ENCODE results near the gene UBE2I.

UBE2I gene

DNA sequence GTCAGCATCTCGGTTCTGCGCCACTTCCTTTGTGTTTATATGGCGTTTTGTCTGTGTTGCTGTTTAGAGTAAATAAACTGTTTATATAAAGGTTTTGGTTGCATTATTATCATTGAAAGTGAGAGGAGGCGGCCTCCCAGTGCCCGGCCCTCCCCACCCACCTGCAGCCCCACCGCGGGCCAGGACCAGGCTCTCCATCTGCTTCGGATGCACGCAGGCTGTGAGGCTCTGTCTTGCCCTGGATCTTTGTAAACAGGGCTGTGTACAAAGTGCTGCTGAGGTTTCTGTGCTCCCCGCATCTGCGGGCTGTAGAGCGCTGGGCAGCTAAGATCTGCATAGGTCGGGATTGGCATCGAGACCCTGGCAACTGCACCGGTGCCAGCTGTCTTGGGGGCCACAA is 15.8 kb downstream of the UBE2I start:
- H3K27ac ChIP-seq (replicated peaks) = no peak overlapping the region
- TF ChIP-seq GABPA (IDR thresholded peaks at IDR 0.05; ENCODE audit: low read depth) = no peak
- TF ChIP-seq, protein P1, sequence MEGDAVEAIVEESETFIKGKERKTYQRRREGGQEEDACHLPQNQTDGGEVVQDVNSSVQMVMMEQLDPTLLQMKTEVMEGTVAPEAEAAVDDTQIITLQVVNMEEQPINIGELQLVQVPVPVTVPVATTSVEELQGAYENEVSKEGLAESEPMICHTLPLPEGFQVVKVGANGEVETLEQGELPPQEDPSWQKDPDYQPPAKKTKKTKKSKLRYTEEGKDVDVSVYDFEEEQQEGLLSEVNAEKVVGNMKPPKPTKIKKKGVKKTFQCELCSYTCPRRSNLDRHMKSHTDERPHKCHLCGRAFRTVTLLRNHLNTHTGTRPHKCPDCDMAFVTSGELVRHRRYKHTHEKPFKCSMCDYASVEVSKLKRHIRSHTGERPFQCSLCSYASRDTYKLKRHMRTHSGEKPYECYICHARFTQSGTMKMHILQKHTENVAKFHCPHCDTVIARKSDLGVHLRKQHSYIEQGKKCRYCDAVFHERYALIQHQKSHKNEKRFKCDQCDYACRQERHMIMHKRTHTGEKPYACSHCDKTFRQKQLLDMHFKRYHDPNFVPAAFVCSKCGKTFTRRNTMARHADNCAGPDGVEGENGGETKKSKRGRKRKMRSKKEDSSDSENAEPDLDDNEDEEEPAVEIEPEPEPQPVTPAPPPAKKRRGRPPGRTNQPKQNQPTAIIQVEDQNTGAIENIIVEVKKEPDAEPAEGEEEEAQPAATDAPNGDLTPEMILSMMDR (IDR thresholded peaks at IDR 0.05; ENCODE audit: insufficient read depth, low read length) = no peak
- TF ChIP-seq, protein P2, sequence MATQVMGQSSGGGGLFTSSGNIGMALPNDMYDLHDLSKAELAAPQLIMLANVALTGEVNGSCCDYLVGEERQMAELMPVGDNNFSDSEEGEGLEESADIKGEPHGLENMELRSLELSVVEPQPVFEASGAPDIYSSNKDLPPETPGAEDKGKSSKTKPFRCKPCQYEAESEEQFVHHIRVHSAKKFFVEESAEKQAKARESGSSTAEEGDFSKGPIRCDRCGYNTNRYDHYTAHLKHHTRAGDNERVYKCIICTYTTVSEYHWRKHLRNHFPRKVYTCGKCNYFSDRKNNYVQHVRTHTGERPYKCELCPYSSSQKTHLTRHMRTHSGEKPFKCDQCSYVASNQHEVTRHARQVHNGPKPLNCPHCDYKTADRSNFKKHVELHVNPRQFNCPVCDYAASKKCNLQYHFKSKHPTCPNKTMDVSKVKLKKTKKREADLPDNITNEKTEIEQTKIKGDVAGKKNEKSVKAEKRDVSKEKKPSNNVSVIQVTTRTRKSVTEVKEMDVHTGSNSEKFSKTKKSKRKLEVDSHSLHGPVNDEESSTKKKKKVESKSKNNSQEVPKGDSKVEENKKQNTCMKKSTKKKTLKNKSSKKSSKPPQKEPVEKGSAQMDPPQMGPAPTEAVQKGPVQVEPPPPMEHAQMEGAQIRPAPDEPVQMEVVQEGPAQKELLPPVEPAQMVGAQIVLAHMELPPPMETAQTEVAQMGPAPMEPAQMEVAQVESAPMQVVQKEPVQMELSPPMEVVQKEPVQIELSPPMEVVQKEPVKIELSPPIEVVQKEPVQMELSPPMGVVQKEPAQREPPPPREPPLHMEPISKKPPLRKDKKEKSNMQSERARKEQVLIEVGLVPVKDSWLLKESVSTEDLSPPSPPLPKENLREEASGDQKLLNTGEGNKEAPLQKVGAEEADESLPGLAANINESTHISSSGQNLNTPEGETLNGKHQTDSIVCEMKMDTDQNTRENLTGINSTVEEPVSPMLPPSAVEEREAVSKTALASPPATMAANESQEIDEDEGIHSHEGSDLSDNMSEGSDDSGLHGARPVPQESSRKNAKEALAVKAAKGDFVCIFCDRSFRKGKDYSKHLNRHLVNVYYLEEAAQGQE (IDR thresholded peaks at IDR 0.05; ENCODE audit: insufficient replicate concordance, low read depth) = no peak
- no peak for TF ChIP-seq SPI1 (IDR thresholded peaks at IDR 0.05; ENCODE audit: borderline replicate concordance, low read depth)
- TF ChIP-seq POLR2AphosphoS5 (IDR thresholded peaks at IDR 0.05; ENCODE audit: low read depth) = no peak

DNA sequence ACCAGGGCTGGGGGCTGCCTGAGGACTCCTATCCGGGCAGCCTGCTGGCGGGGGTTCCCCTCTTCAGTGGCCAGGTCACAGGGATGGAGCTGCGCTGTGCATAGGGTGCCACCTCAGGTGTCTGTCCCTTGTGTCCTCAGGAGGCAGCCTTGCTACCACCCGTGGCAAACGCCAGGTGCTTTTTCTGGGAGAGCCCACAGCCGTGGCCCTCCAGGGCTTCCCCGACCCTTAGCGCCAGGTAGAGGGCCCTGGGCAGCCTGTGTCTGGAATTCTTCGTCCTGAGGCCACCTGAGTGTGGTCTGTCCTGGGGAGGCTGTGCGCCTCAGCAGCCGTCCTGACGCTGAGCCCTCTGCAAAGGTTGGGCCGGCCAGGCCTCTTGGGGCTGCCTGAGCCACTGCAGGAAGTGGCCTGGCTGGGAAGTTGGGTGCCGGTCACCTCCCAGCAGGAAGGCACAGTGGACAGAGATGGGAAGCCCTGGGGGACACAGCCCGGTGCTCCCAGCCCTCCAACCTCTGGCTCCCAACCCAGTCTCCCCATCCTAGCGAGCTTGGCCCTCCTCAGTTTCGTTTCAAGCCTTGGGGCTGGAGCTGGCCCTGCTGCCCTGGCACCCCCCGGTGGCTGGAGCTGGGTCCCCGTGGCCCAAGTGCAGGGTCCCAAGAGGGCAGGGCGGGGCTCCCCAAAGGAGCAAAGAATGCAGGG is 16.4 kb downstream of the UBE2I start:
- TF ChIP-seq GABPA (IDR thresholded peaks at IDR 0.05; ENCODE audit: low read depth) (no peak), POLR2AphosphoS5 (IDR thresholded peaks at IDR 0.05; ENCODE audit: low read depth) (peak; percentile 60)
- no peak for DNase-seq (ENCODE audit: low read depth in 1 of 2, low spot score in 1 of 2)
- Histone ChIP-seq H3K4me3 (replicated peaks; ENCODE audit: insufficient read depth, low read length) (no peak overlapping the region), H3K27ac (replicated peaks) (no peak overlapping the region), H3K27me3 (ENCODE audit: insufficient read depth, poor library complexity, severe bottlenecking) (no peaks in the 10 kb centered on the region)

More for the DNA sequence above, 15.8 kb downstream of the UBE2I start:
- H3K27me3 ChIP-seq (ENCODE audit: insufficient read depth, poor library complexity, severe bottlenecking) = no peaks in the 10 kb centered on the region
- H3K4me3 ChIP-seq (replicated peaks; ENCODE audit: insufficient read depth, low read length) = no peak overlapping the region
- DNase-seq (ENCODE audit: low read depth in 1 of 2, low spot score in 1 of 2) = no peak

DNA sequence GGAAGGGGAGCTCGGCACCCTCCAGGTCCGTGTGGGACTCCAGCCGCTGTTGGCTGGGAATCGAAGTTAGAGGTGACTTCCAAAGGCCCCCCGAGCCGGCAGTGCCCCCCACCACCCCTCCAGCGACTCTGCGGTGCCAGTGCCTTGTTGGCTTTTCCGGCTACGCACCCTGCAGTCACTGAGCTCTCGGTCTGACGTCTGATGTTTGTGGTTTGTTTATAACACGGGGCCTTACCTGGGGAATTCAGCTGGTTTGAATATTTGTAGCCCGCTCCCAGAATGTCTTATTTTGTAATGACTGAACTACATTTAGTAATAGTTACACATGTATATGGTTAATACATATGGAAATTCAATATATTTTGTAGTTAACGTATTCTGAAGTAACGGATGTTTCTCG is 17.0 kb downstream of the UBE2I start:
- no peak for TF ChIP-seq SPI1 (IDR thresholded peaks at IDR 0.05; ENCODE audit: borderline replicate concordance, low read depth)
- no peak for TF ChIP-seq POLR2AphosphoS5 (IDR thresholded peaks at IDR 0.05; ENCODE audit: low read depth)
- TF ChIP-seq, protein P2 (IDR thresholded peaks at IDR 0.05; ENCODE audit: insufficient replicate concordance, low read depth) = no peak
- TF ChIP-seq, protein P1 (IDR thresholded peaks at IDR 0.05; ENCODE audit: insufficient read depth, low read length) = no peak
- no peak for TF ChIP-seq GABPA (IDR thresholded peaks at IDR 0.05; ENCODE audit: low read depth)
- no peak overlapping the region for H3K4me3 ChIP-seq (replicated peaks; ENCODE audit: insufficient read depth, low read length)
- peaks cover 3% of the 10 kb centered on the region for H3K27me3 ChIP-seq (ENCODE audit: insufficient read depth, poor library complexity, severe bottlenecking)
- DNase-seq (ENCODE audit: low read depth in 1 of 2, low spot score in 1 of 2) = no peak
- no peak overlapping the region for H3K27ac ChIP-seq (replicated peaks)

DNA sequence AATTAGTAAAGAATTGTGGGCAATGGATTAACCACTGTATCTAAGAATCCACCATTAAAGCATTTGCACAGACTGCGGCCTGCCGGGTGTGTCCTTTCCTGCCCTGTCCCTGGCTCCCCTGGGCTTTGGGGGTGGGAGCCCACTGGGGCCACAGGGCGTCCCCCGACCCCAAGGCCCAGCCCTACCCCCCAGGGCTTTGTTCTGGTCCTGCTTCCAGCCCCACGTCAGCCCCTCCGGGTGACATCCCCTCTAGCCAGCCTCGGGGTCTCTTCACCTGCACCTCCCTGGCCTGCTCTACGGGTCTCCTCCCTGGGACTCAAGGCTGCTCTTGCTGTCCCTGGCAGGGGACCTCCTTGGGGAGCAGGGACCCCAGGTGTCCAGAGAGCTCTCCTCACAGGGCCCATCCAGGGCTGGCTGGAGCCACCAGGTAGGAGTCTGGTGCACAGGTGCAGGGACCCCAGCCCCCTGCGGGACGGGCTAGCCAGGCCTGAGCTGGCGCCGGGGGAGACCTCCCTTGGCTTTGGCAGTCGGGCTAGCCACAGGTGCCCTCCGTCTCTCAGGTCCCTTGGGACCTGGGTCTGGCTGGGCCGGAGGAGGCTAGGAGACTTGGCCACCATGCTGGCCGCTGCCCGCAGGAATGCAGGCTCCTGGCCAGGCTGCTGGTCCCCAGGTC is 17.6 kb downstream of the UBE2I start:
- no peak overlapping the region for H3K4me3 ChIP-seq (replicated peaks; ENCODE audit: insufficient read depth, low read length)
- no peak for TF ChIP-seq POLR2AphosphoS5 (IDR thresholded peaks at IDR 0.05; ENCODE audit: low read depth)
- no peak for TF ChIP-seq SPI1 (IDR thresholded peaks at IDR 0.05; ENCODE audit: borderline replicate concordance, low read depth)
- TF ChIP-seq GABPA (IDR thresholded peaks at IDR 0.05; ENCODE audit: low read depth) = no peak
- TF ChIP-seq, protein P2 (IDR thresholded peaks at IDR 0.05; ENCODE audit: insufficient replicate concordance, low read depth) = no peak
- TF ChIP-seq, protein P1 (IDR thresholded peaks at IDR 0.05; ENCODE audit: insufficient read depth, low read length) = no peak
- no peak overlapping the region for H3K27ac ChIP-seq (replicated peaks)
- DNase-seq (ENCODE audit: low read depth in 1 of 2, low spot score in 1 of 2) = no peak
- H3K27me3 ChIP-seq (ENCODE audit: insufficient read depth, poor library complexity, severe bottlenecking) = peaks cover 10% of the 10 kb centered on the region
